RWPE1 (cell line): Measurements from ENCODE around the gene KCNH1.
"Not testable (repeated sequence)": the region's sequence is repeated elsewhere in the genome, so short reads cannot be mapped to it uniquely, and the experiment has no call there.

Source experiments
- CTCF ChIA-PET: fragments of 350-600 bp; sonication (Branson Sonifier 250); formaldehyde crosslinking; extraction: SDS; loops from one replicate; lab custom pipeline; 2021; lab: Yijun Ruan, JAX
- POLR2A ChIA-PET: fragments of 400-600 bp; formaldehyde crosslinking; extraction: SDS; loops from one replicate; lab custom pipeline; 2020; ENCODE audit warnings: antibody characterized with exemption; ENCODE audit not compliant: low non-redundant PET; lab: Yijun Ruan, JAX
- DNase-seq: peaks from one replicate; pipeline ENCODE4 v3.0.0; 2012; ENCODE audit warnings: low spot score
- H3K27ac ChIP-seq: fragments of 450-650 bp; 2 replicates; pipeline ENCODE4 v1.5.1; 2017
- CTCF ChIP-seq: fragments of 450-650 bp; conservative IDR thresholded peaks from 2 replicates; pipeline ENCODE4 v1.5.1; 2017; ENCODE audit warnings: low read depth, mild to moderate bottlenecking

The KCNH1 gene

GRCh38 chr1:211018690-211019089 lies 115.3 kb downstream of the KCNH1 start:
- no peak for TF ChIP-seq CTCF
- ChIA-PET CTCF (no interaction called here), POLR2A (no interaction called here)
- no peak overlapping the region for H3K27ac ChIP-seq
- DNase-seq, result no peak

GRCh38 chr1:211017075-211017718 lies 116.8 kb downstream of the KCNH1 start:
- DNase-seq, result no peak
- no peak for TF ChIP-seq CTCF
- ChIA-PET CTCF (no interaction called here), POLR2A (no interaction called here)
- no peak overlapping the region for H3K27ac ChIP-seq

- POLR2A ChIA-PET, result no interaction called here
- no peak for TF ChIP-seq CTCF
- DNase-seq, result no peak
- CTCF ChIA-PET, result no interaction called here
- H3K27ac ChIP-seq, result no peak overlapping the region
Measured at GRCh38 chr1:211014275-211014674, 119.7 kb downstream of the KCNH1 start.

- no peak for TF ChIP-seq CTCF
- ChIA-PET CTCF (interaction anchor here (0.6 kb wide), 1 partner anchor 700 kb away, joined by 3 read pairs; no protein-coding TSS in a partner anchor), POLR2A (no interaction called here)
- DNase-seq, result no peak
- H3K27ac ChIP-seq, result no peak overlapping the region
Measured at GRCh38 chr1:211013346-211014240, 120.4 kb downstream of the KCNH1 start.

- DNase-seq, H3K27ac ChIP-seq, CTCF ChIA-PET, POLR2A ChIA-PET: not testable (repeated sequence)
Measured at GRCh38 chr1:211011128-211011527, 122.8 kb downstream of the KCNH1 start.

- no peak overlapping the region for H3K27ac ChIP-seq
- ChIA-PET CTCF (no interaction called here), POLR2A (no interaction called here)
- no peak for DNase-seq
- no peak for TF ChIP-seq CTCF
Measured at GRCh38 chr1:211009944-211010343, 124.0 kb downstream of the KCNH1 start.

- TF ChIP-seq CTCF, result no peak
- no peak overlapping the region for H3K27ac ChIP-seq
- ChIA-PET POLR2A (no interaction called here), CTCF (no interaction called here)
- DNase-seq, result no peak
Measured at GRCh38 chr1:211007830-211008229, 126.1 kb downstream of the KCNH1 start.

GRCh38 chr1:210995931-210996330 lies 138.0 kb downstream of the KCNH1 start:
- CTCF ChIA-PET, DNase-seq, H3K27ac ChIP-seq, POLR2A ChIA-PET: not testable (repeated sequence)
